D721Med (cell line): ENCODE data around the gene ADCY10.
"Not testable (repeated sequence)": the region's sequence is repeated elsewhere in the genome, so short reads cannot be mapped to it uniquely, and the experiment has no call there.

Experiments
- DNase-seq: peaks from one replicate; pipeline ENCODE4 v3.0.0; 2011; ENCODE audit warnings: low spot score; ENCODE audit not compliant: insufficient read length
- FAIRE-seq: peaks from 2 replicates; lab custom pipeline; 2011; peaks lifted over from hg19 to GRCh38; lab: Jason Lieb, UNC
- TF ChIP-seq, protein P1 (sequence below): IDR thresholded peaks from 2 replicates; pipeline ENCODE4 v1.5.1; 2012; ENCODE audit warnings: mild to moderate bottlenecking, control low read depth; ENCODE audit not compliant: insufficient read depth; ENCODE audit errors: missing control alignments

The ADCY10 gene

DNA sequence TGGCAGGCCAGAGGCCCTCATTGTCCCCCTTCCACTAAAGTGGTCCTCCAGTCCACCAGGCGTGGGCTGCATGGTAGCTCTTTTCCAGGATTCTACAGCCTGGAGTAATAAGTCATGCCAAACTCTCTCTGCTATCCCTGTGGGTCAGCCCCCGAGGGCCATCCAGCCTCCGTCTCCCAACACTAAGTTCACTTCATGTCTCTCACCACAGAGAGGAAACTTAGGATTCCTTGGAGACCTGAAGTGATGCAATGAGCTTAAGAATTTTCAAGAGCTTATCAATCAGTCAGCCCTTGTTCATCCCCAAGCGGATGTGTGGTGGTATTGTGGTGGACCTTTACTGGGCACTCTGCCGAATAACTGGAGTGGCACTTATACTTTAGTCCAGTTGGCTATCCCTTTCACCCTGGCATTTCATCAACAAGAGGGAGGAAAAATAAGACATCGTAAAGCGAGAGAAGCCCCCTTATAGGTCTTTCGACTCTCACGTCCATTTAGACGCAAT is 48.1 kb downstream of the ADCY10 start:
- not testable (repeated sequence) for DNase-seq, FAIRE-seq

DNA sequence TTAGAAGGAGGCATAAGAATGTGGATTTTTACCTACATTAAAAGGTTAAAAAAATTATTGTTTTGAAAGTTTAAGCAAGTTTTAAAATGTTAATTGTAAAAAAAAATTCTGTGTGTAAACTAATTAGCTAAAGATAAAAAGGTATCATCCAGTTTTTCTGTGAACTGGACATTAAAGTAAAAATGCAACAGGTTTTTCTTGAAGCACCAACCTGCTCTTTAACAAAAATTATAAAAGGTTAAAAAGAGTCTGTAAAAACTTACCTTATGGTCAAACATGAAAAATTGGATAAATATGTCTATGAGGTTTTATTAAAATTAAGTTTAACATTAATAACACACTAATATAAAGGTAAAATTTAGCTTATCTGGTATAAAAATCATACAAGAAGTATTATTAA is 48.7 kb downstream of the ADCY10 start:
- not testable (repeated sequence) for FAIRE-seq, DNase-seq

DNA sequence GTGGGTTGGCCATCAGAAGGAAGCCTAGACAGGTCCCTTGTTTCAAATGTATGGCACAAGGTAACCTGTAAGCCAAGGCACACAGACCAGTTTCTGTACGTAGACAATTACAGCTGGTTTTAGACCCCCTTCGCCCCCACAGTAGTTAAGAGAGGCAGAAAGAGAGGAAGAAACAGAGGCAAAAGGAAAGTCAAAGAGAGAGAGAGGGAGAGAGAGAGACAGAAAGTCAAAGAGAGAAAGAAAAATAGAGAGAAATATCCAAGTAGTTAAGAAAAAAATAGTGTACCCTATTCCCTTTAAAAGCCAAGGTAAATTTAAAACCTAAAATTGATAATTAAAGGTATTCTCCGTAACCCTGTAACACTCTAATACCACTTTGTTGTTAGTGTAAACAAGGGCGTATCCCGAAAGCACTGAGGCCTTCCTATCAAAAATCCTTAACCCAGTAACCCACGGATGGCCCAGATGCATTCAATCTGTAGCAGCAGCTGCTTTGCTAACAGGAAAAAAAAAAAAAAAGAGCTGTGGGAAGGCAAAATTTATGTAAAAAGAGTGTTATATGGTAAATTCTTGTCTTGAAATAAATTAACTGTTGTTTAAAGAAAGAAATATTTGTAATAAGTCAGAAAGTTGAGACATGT is 49.4 kb downstream of the ADCY10 start:
- TF ChIP-seq, protein P1, sequence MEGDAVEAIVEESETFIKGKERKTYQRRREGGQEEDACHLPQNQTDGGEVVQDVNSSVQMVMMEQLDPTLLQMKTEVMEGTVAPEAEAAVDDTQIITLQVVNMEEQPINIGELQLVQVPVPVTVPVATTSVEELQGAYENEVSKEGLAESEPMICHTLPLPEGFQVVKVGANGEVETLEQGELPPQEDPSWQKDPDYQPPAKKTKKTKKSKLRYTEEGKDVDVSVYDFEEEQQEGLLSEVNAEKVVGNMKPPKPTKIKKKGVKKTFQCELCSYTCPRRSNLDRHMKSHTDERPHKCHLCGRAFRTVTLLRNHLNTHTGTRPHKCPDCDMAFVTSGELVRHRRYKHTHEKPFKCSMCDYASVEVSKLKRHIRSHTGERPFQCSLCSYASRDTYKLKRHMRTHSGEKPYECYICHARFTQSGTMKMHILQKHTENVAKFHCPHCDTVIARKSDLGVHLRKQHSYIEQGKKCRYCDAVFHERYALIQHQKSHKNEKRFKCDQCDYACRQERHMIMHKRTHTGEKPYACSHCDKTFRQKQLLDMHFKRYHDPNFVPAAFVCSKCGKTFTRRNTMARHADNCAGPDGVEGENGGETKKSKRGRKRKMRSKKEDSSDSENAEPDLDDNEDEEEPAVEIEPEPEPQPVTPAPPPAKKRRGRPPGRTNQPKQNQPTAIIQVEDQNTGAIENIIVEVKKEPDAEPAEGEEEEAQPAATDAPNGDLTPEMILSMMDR, result no peak
- no peak for DNase-seq
- FAIRE-seq, result no peak

DNA sequence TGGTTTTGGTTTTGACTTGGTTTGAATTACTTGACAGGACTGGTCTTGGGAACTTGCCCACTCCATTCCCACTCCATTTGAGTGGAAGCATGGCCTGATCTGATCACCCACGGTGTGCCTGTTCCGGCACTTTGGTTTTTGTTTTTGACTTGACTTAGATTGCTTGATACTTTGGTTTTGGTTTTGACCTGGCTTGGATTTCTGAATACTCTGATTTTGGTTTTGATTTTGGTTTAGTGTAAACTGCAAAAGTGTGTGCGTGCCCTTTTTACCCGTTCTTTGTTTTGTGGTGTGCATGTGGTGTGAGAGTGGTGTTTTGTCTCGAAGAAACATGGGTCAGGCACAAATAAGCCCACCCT is 50.0 kb downstream of the ADCY10 start:
- no peak for FAIRE-seq
- no peak for DNase-seq
- TF ChIP-seq, protein P1, result no peak

DNA sequence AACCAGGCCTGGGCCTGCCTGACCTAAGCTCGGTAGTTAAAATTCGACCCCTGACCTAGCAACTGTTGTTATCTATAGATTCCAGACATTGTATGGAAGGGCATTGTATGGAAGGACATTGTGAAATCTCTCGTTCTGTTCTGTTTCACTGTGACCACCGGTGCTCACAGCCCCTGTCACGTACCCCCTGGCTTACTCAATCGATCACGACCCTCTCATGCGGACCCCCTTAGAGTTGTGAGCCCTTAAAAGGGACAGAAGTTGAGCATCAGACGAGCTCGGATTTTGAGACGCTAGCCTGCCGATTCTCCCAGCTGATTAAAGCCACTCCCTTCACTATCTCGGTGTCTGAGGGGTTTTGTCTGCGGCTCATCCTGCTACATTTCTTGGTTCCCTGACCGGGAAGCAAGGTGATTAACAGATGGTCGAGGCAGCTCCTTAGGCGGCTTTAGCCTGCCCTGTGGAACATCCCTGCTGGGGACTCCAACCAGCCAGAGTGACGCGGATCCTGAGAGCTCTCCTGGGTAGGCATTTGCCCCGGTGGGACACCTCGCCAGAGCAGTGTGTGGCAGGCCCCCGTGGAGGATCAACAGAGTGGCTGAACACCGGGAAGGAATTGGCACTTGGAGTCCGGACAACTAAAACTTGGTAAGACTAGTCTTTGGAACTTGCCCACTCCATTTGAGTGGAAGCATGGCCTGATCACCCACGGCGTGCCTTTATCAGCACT is 50.6 kb downstream of the ADCY10 start:
- not testable (repeated sequence) for FAIRE-seq, DNase-seq

DNA sequence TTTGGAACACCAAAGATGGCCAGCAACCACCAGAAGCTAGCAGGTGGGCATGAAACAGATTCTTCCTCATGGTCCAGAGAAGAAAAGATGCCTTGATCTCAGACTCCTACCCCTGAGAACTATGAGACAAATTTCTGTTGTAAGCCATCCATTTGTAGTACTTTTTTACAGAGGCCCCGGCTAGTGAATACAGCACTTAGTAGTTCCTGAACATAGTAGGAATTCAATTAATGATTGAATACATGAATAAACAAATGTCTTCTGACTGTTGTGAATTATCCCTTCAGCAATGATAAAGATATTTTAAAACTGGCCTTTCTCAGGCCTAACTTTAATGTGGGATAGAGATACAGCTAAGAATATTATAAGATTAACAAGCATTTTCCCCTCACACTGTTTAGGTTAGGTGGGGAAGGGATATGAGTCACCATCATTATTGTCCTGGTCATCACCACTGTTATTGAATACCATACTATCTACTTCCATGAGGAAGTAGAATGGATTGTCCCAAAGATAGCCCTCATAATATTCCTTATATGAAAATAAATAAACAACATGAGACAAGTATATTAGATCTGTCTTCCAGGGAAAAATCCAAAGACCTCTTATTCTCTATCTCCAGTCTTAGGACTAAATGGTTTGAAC is 51.4 kb downstream of the ADCY10 start:
- DNase-seq (no peak), FAIRE-seq (no peak)
- TF ChIP-seq, protein P1, result no peak

DNA sequence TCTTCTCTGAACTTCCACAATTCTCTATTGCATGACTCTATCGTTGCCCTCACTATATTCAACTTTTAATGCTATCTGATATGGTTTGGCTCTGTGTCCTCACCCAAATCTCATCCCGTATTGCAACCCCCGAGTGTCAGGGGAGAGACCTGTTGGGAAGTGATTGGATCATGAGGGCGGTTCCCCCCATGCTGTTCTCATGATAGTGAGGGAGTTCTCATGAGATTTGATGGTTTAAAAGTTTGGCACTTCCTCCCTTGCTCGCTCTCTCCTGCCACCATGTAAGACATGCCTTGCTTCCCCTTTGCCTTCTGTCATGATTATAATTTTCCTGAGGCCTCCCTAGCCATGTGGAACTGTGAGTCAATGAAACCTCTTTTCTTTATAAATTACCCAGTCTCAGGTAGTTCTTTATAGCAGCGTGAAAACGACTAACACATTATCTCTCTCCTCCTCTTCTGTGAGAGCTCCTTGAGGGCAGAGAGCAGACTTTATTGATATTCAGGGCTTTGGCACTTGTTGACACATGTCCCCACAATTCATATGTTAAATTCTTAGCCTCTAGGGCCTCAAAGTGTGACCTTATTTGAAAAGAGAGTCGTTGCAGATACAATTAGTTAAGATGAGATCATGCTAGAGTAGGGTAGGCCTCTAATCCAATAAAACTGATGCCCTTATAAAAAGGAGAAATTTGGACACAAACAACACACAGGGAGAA is 52.1 kb downstream of the ADCY10 start:
- DNase-seq, result no peak
- no peak for FAIRE-seq
- TF ChIP-seq, protein P1, result no peak

DNA sequence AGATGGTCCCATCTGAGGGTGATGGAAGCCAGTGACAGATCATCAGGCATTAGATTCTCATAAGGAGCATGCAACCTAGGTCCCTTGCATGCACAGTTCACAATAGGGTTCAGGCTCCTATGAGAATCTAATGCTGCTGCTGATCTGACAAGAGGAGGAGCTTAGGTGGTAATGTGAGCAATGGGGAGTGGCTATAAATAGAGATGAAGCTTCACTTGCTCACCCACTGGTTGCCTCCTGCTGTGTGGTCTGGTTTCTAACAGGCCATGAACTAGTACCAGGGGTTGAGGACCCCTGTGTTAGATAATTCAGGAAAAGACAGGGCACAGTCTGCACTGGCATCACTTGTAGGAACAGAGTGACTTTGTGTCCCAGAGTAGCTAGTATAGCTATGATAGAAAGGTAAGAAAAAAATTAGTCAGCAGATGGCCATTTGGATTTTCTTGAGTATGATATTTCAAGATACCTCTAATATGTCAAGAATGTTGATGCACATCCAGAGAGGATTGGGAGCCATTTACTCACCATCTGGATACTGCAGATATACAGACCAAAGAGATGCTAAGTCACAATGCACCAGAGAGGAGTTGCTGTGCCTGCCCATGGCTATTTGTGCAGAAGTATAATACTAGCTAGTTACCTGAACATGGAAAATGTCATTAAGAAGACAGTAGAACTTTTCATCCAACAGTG is 53.6 kb downstream of the ADCY10 start:
- no peak for FAIRE-seq
- TF ChIP-seq, protein P1, result no peak

More for the DNA sequence above, 53.6 kb downstream of the ADCY10 start:
- no peak for DNase-seq
